CD4-positive, alpha-beta T cell treated with Interleukin-15 for 1 hour (primary cell): ENCODE results near the gene VAMP4.
"Not testable (repeated sequence)": the region's sequence is repeated elsewhere in the genome, so short reads cannot be mapped to it uniquely, and the experiment has no call there.

ENCODE experiments used
- DNase-seq: peaks from one replicate; pipeline ENCODE4 v3.0.0-alpha.2; 2020

Gene VAMP4

GRCh38 chr1:171693541-171693940 lies 48.3 kb downstream of the VAMP4 start:
- not testable (repeated sequence) for DNase-seq

GRCh38 chr1:171683870-171684269 lies 58.0 kb downstream of the VAMP4 start:
- no peak for DNase-seq

DNA sequence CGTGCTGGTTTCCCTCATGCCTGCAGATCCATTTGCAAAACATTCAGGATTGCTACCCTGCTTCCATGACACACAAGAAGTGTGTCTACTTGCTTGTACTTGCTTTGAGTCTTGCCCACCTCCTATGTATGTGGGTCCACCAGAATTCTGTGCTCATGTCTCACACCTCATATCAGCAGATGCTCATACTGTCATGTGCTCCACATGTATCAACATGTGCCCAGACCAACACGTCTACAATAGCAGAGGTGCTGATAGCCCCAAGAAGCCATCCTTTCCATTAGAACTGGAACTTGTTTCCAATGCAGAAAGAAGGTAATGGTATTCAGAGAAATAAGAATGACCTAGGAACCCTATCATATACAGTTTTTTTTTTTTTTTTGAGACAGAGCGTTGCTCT lies 61.5 kb downstream of the VAMP4 start:
- no peak for DNase-seq

DNA sequence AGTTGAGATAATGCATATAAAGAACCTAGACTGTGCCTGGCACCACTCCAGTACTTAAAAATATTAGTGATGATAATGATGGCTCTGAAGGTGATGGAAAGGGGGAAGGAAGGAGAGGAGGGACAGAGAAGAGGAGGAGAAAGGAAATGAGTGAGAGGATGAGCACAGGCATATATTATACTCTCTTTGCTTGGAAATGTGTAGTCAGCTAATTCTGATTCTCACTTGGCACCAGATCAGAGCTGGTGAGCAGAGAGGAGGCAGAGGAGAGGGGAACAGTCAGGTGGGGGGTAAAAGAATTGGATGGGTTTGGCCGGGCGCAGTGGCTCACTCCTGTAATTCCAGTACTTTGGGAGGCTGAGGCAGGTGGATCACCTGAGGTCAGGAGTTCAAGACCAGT lies 65.0 kb downstream of the VAMP4 start:
- DNase-seq = no peak

GRCh38 chr1:171674431-171675405 lies 67.1 kb downstream of the VAMP4 start:
- no peak for DNase-seq

GRCh38 chr1:171670739-171671138 lies 71.1 kb downstream of the VAMP4 start:
- no peak for DNase-seq

DNA sequence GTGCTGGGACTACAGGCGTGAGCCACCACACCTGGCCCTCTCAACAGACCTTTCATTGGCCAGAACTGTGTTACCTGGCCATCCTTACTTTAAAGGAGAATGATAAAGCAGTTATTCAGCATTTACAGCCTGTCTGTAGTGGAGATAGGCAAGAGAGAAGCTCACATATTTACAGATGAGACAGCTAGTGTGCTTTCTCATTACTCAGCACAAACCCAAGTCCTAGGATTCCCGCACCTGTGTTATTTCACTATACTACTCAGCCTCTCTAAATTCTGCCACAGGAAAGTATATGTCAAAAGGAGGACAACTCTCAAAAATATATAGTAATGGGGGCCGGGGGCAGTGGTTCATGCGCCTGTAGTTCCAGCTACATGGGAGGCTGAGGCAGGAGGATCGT lies 73.5 kb downstream of the VAMP4 start:
- no peak for DNase-seq

GRCh38 chr1:171666114-171666769 lies 75.6 kb downstream of the VAMP4 start:
- no peak for DNase-seq

DNA sequence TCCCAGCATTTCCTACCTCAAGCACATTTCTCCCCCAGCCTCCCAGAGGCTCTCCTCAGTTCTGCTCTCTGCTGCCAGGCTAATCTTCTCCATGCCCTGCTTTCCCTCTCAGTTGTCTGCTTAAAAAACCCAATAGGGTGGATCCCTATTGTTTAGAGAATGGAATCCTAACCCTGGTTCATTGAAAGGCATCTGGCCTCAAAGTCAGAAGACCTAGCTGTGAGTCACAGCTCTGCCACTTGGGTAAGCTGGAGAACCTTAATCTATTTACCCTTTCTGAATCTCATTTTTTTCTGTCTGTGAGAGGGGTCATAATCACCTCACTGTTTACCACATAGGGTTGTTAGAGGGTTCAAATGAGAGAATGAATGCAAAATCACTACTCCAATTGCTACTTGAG lies 76.9 kb downstream of the VAMP4 start:
- DNase-seq = no peak

GRCh38 chr1:171663854-171664575 lies 77.8 kb downstream of the VAMP4 start:
- DNase-seq = no peak

- DNase-seq = no peak
Observed at GRCh38 chr1:171663036-171663853, 78.6 kb downstream of the VAMP4 start.

DNA sequence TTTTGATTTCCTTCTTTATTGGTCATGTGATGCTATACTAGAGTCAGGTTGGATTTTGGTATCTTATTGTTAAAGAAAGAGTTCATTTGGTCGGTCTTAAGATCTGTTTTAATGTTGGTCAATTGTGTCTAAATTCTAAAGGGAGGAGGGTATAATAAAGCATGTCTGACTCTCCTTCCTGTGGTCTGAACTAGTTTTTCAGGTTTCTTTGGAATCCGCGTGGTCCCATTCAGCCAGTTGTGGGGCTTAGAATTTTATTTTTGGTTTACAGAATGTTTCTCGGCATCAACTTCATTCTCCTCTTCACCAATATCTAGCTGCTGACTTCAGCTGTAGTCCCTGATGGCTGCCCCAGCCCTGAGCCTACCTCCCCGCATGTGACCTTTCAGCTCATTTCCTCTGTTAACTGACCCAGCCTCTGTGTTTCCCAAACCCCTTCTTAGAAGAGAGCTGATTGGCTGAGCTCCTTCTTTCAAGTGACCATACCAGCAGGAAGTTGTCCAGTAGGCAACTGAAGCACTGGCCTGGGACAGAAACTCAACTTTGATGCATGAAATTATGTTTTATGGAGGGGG lies 80.7 kb downstream of the VAMP4 start:
- no peak for DNase-seq

DNA sequence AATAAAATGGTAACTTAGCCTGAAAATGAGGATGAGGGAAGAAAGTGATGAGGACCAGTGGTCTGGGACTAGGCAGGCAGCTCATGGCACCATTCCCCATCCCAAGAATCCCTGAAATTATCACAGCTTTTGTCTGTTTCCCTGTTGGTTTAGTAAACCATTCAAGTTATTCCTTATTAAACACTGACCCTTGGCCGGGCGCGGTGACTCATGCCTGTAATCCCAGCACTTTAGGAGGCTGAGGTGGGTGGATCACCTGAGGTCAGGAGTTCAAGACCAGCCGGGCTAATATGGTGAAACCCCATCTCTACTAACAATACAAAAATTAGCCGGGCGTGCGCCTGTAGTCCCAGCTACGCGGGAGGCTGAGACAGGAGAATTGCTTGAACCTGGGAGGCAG lies 85.7 kb downstream of the VAMP4 start:
- DNase-seq = not testable (repeated sequence)

DNA sequence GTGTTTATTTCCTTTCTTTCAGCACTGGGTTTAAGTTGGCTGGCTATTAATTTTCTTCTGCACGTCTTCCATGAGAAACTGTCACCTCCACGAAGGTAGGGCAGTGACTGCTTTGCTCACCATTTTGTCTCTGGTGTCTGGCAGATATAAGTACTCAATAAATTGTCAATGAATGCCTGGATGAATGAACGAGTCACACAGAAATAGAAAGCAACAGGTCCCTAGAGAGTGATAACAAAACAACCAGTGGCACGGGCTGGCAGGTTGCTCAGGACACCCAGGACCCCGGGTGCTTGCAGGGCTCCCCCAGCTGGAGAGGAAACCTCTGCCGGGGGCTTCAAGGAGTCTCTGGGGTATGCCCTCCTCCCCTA lies 86.1 kb downstream of the VAMP4 start:
- DNase-seq = no peak

DNA sequence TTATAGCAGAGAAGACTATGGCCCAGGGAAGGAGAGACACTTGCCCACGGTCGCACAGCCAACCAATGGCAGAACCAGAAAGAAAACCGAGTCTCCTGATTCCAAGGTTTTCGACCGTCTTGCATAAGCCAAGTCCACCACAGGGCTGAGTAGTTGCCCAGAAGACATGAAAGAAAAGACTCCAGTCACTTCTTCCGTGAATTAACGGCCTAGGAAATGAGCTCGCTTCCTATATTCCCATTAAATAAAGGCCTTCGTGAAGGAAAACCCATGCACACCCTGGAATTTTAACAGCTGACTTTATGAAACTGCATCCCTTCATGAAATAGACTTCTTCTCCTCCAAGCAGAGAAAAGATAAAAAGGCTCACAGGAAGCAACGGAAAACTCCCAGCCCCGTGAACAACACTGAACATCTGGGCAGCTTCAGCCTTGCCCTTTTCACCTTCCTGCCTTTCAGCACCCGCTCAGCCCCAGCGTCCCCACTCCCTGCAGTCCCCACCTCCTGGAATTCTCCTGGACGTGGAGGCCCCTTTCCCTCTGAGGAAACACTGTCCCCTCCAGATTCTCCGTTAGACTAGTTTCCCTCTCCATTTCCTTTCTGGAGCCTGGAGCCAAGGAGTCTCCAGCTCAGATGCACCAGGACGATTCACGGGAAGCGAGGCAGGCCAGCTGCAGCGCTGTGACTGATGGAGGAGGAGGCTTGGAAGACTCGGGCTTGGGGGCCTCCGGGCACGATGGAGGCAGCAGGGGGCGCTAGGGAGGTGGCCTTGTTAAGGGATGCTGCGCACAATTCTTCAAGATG lies 86.7 kb downstream of the VAMP4 start:
- peak; percentile 34 for DNase-seq

- DNase-seq = no peak
Observed at GRCh38 chr1:171654201-171654941, 87.5 kb downstream of the VAMP4 start.

- DNase-seq = no peak
Observed at GRCh38 chr1:171653796-171654195, 88.1 kb downstream of the VAMP4 start.

DNA sequence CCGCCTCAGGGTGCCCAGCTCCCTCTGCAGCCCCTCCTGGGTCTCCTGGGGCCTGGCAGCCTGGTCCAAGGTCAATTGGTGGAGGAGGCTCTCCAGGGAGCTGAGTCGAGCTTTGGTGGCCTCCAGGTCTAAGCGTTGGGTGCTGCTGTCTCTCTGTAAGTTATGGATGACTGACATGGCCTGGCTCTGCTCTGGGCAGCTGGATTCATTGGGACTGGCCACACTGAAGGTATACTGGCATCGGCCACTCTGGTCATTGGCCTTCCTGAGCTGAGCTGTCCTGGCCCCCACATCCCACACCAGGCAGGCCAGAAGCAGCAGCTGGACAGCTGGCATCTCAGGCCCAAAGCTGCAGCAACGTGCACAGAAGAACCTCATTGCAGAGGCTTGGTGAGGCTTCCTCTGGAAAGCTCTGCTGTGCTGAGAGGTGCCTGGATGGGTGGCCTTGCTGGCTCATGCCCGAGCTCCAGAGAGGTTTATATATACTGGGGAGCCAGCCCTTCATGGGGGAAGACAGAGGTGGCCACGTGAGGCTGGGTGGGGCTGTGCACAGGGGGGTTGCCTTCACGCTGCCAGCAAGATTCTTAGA lies 89.5 kb downstream of the VAMP4 start, which contains the start of gene MYOC:
Gene MYOC, minus strand, starts transcription at position 455 of the 589 bp plus-strand sequence. Its CDS starts 77 bp downstream, at position 378.
- DNase-seq = no peak
